HG03066 (cell line): ENCODE measurements around the gene RPTOR.
"Not testable (repeated sequence)": the region's sequence is repeated elsewhere in the genome, so short reads cannot be mapped to it uniquely, and the experiment has no call there.

Source experiments
- ATAC-seq: cut with Tn5 transposase; IDR thresholded peaks from one replicate; pipeline ENCODE4 v1.9.1; 2021; ENCODE audit warnings: low read depth; ENCODE audit not compliant: unreplicated experiment

Gene RPTOR

GRCh38 chr17:80803451-80804428 is 259.1 kb downstream of the RPTOR start:
- no peak for ATAC-seq

- no peak for ATAC-seq
Observed at GRCh38 chr17:80804466-80804865, 259.8 kb downstream of the RPTOR start.

- ATAC-seq, result no peak
Observed at GRCh38 chr17:80805032-80805751, 260.6 kb downstream of the RPTOR start.

GRCh38 chr17:80807014-80807413 is 262.4 kb downstream of the RPTOR start:
- ATAC-seq, result no peak

- no peak for ATAC-seq
Observed at GRCh38 chr17:80807882-80808281, 263.2 kb downstream of the RPTOR start.

- no peak for ATAC-seq
Observed at GRCh38 chr17:80811181-80812105, 266.8 kb downstream of the RPTOR start.

- ATAC-seq, result no peak
Observed at GRCh38 chr17:80812362-80813088, 267.9 kb downstream of the RPTOR start.

GRCh38 chr17:80813318-80813717 is 268.7 kb downstream of the RPTOR start:
- ATAC-seq, result no peak

GRCh38 chr17:80814491-80814890 is 269.9 kb downstream of the RPTOR start:
- no peak for ATAC-seq

GRCh38 chr17:80815151-80815681 is 270.6 kb downstream of the RPTOR start:
- no peak for ATAC-seq

- not testable (repeated sequence) for ATAC-seq
Observed at GRCh38 chr17:80815718-80816117, 271.1 kb downstream of the RPTOR start.

GRCh38 chr17:80816241-80817103 is 271.8 kb downstream of the RPTOR start:
- ATAC-seq, result no peak

GRCh38 chr17:80817321-80817845 is 272.7 kb downstream of the RPTOR start:
- ATAC-seq, result no peak

GRCh38 chr17:80817861-80818260 is 273.2 kb downstream of the RPTOR start:
- no peak for ATAC-seq

- no peak for ATAC-seq
Observed at GRCh38 chr17:80818871-80819270, 274.2 kb downstream of the RPTOR start.

GRCh38 chr17:80819422-80820164 is 275.0 kb downstream of the RPTOR start:
- ATAC-seq, result no peak

GRCh38 chr17:80820331-80820730 is 275.7 kb downstream of the RPTOR start:
- no peak for ATAC-seq

- ATAC-seq, result no peak
Observed at GRCh38 chr17:80821546-80821945, 276.9 kb downstream of the RPTOR start.
